Stimulated activated CD4-positive, alpha-beta T cell treated with anti-CD3 and anti-CD28 coated beads, Interleukin-2, amount 100 ng/mL, for 4 hours (primary cell): Measurements from ENCODE around the gene SUPT3H.
"Not testable (repeated sequence)": the region's sequence is repeated elsewhere in the genome, so short reads cannot be mapped to it uniquely, and the experiment has no call there.

Experiments
- DNase-seq: peaks from one replicate; pipeline ENCODE4 v3.0.0-alpha.2; 2020; ENCODE audit warnings: low read depth

Gene SUPT3H

GRCh38 chr6:45052325-45052724 lies 325.4 kb downstream of the SUPT3H start:
- no peak for DNase-seq

GRCh38 chr6:45049188-45049843 lies 328.4 kb downstream of the SUPT3H start:
- no peak for DNase-seq

DNA sequence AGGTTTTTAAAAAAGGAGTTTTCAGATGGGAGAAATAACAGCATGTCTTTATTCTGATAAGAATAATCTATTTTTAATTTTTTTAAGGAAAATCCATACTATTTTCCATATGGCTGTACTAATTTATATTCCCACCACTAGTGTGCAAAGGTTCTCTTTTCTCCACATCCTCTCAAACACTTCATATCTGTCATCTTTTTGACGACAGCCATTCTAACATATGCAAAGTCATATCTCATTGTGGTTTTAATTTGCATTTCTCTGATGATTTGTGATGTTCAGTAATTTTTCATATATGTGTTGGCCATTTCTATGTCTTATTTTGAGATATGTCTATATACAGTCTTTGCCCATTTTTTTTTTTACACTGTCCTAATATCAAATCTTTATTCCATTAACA lies 330.2 kb downstream of the SUPT3H start:
- no peak for DNase-seq

DNA sequence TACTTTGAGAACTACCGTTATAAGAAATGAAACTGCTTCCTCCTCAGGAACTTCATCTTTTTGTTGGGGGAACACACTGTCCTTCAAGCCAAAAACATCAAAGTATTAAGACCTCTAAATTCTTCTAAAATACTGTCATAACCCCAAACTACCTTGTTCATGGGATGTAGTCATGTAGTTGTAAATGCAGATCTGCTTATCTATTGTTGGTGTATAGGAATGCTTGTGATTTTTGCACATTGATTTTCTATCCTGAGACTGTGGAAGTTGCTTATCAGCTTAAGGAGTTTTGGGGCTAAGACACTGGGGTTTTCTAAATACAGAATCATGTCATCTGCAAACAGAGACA lies 332.5 kb downstream of the SUPT3H start:
- no peak for DNase-seq

GRCh38 chr6:45044510-45045252 lies 333.1 kb downstream of the SUPT3H start:
- no peak for DNase-seq

- no peak for DNase-seq
Observed at GRCh38 chr6:45044086-45044485, 333.6 kb downstream of the SUPT3H start.

- DNase-seq, result not testable (repeated sequence)
Observed at GRCh38 chr6:45042673-45043072, 335.1 kb downstream of the SUPT3H start.

DNA sequence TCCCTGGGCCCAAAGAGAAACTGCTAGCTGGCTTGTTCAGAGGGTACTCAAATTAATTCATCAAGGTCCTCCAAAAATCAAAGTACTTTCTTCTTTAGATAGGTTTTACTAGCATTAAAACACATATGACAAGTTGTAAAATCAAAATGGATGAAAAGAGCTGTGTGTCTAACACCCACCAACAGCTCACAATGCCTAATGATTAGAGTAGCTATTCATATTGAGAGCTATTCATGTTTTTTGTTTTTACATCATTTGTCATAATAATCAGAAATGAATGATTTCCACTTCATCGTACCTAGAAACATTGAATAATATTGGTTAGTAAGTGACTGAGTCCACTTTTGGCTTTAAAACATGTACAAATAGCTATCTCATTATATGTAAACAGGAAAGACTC lies 339.5 kb downstream of the SUPT3H start:
- DNase-seq, result no peak

DNA sequence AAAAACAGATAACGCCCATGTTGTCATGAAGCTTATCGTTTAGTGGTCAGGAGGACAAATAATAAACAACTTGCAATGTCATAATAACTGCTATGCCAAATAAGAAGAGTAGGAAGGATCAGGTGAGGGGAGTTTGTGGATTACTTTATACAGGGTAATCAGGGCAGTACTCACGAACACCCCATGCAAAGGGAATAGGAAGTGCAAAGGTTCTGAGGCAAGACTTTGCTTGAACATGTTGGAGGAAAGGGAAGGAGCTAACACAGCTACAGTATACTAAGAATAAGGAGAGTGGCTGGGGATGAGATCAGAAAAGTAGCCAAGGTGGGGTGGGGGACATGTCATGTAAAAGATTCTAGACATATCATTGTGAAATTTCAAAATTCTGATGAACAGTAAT lies 341.6 kb downstream of the SUPT3H start:
- DNase-seq, result no peak

GRCh38 chr6:45032426-45032825 lies 345.3 kb downstream of the SUPT3H start:
- no peak for DNase-seq

DNA sequence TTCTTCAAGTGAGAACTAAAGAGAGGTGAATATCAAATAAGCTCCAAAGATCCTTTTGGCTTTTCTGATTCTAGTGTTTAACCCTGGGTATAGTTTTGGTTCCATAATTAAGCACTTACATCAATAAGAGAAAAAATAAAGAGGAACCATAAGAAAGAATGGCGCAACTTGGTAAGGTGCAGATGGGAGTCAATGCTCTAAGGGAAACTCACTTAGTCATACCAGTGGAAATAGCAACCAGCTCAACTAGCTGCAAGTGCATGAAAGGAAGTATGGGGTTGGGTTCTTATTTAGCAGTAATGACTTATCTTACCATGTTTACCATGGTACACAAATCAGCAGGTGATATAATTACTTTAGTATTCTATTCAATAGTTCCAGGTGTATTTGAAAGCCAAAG lies 346.1 kb downstream of the SUPT3H start:
- no peak for DNase-seq

DNA sequence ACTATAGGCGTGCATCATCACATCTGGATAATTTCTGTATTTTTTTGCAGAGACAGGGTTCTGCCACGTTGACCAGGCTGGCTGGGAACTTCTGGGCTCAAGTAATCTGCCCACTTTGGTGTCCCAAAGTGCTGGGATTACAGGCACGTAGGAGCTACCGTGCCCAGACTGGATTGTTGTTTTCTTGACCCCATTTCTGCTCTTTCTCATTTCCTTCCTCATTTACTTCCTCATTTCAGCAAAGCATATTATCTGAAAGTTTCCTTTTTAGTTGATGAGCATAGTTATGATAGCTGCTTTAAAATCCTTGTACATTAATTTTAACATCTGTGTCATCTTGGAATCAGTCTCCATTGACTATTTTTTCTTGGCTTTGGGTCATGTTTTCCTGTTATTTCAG lies 350.6 kb downstream of the SUPT3H start:
- DNase-seq, result no peak

DNA sequence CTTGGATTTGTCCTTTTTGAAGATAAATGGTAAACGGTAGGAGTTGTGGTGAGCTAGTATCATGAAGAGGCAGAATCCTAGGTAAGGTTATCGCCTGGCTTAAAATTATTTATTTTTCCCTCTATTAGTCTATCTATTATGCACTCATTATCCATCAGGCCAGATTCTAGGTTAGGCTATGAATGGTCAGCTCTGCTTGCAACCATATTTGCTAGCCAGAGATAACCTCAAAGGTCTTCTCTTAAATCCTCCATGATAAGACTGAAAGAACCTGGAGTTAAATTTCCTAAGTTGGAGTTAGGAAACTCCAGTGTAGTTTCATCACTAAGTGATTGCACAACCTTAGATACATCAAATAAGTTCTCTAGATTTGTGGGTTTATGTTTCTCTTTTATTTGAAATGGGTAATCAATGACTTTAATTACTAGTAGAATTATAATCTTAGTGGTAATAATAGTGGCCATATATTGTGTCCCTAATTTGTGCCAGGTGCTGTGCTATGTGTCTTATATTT lies 351.7 kb downstream of the SUPT3H start:
- DNase-seq, result no peak

DNA sequence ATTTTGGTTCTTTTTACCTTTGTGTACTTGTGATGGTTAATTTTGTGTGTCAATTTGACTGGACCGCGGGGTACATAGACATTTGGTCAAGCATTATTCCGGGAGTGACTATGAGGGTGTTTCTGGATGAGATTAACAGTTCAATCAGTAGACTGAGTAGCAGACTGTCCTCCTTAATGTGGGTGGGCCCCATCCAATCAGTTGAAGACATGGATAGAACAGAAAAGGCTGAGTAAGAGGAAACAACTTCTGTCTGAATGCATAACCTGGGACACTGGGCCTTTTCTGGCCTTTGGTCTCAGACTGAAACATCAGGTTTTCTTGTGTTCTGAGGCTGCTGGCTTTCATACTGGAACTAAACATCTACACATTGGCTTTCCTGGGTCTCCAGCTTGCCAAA lies 353.1 kb downstream of the SUPT3H start:
- DNase-seq, result no peak

DNA sequence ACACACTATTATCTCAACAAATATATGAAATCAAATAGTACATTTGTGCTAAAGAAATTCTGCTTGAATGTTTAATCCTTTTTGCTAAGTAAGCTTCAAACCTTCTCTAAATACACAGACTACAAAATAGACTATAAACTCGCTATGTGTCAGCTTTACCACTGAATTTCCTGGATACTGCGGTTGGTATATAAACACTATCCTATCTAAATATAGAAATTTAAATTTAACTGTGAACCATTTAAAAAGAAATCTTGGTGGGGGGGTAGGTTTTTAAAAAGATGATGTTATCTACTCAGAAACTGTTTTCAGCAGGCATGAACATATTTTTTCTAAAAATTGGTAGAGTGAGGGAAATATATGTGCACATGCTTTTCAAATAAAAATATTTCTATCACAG lies 356.1 kb downstream of the SUPT3H start:
- no peak for DNase-seq

- no peak for DNase-seq
Observed at GRCh38 chr6:45012687-45013086, 365.0 kb downstream of the SUPT3H start.

DNA sequence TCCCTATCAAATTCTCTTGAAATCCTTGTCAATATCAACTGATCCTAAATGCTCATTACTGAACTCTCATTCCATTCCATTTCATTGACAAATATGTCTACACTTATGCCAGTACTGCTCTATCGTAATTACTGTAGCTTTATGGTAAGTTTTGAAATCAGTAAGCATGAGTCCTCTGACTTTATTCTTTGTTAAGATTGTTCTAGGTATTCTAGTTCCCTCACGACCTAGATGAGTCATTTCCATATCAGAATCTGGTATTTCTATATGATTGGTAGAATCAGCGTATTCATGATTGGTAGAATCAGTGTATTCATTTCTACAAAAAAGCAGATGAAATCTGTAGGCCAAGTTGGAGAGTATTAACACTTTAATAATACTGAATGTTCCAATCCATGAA lies 368.2 kb downstream of the SUPT3H start:
- no peak for DNase-seq

GRCh38 chr6:45006893-45007292 lies 370.8 kb downstream of the SUPT3H start:
- no peak for DNase-seq

GRCh38 chr6:45003961-45004360 lies 373.8 kb downstream of the SUPT3H start:
- DNase-seq, result no peak

- no peak for DNase-seq
Observed at GRCh38 chr6:45003387-45003786, 374.3 kb downstream of the SUPT3H start.

DNA sequence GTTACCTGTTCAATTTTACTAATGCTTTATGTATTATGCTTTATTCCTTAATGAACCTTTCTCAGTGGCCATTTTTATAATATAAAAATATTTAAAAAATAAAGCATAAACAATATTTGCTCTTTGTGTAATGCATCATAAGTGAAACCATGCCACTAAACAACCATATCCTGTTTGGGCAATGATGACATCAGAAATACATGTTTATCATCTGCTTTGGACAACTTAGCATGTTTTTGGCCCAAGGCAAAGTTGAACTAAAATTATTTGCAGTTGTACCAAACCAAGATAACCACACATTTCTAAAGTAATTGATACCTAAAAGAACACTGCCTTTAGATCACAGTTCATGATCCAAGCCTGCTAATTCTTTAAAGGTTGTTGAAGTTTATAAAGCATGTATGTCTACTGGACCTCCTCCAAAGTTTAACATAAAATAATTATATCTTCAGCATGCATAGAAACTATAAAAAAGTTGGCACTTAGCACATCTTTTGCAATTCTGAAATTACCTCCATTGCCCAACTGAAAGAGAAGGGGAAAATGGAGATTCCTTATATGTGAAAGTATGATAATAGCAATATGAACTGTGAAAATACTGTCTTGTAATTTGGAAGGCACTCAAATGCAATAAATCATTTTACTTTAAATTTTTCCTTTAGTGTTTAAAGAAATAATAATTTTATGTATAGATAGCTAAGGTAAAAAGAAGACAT lies 375.2 kb downstream of the SUPT3H start:
- no peak for DNase-seq

DNA sequence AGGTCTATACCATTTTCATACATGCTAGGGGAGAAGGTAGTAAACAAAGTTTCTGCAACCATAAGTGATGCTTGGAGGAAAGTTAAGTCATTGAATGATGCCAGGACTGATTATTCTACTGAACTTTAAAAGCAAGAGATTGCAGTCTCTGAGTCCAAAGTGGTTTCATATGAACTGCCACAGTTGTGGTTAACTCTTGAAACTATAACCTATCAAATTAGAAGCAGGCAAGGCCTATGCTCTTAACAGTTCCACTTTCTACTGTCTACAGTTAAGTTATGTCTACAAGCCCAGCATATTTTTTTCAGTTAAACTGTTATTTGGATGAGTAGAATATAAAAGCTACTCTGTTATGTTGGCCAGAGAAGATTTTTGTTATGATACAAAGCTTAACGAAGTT lies 376.1 kb downstream of the SUPT3H start:
- DNase-seq, result no peak

DNA sequence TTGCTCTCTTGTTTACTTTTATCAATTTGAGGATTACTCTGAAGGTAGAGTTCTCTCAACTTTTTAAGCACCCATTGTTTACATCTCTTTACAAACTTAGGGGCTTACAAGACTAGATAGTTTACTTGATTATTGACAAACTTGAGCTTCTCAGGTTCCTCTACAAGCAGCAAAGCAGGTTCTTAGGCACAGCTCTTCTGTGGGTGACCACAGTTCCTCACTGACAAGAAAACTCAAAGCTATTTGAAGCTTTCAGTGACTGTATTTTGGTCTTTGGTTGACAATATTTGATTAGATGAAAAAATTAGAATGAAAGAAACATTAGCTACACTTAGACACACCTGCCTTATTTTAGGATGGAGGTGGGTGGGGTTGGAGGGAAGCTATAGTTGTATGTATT lies 376.9 kb downstream of the SUPT3H start:
- no peak for DNase-seq
